GM08714 (cell line): ENCODE data around the gene SIPA1.

Source experiments
- H3K4me3 ChIP-seq: fragments of 200-500 bp; sonication (Bioruptor generic); 2 replicates; pipeline ENCODE4 v1.5.1; 2014; ENCODE audit warnings: mild to moderate bottlenecking, low read length, inconsistent platforms
- ZNF274 ChIP-seq: IDR thresholded peaks from 2 replicates; pipeline ENCODE4 v1.6.1; 2012; ENCODE audit warnings: mild to moderate bottlenecking, low read depth, low read length

SIPA1 gene

GRCh38 chr11:65596520-65596919 is 41.4 kb upstream of the SIPA1 start:
- no peak overlapping the region for H3K4me3 ChIP-seq
- TF ChIP-seq ZNF274 = no peak

- no peak overlapping the region for H3K4me3 ChIP-seq
- TF ChIP-seq ZNF274 = no peak
Measured at GRCh38 chr11:65598258-65598699, 39.6 kb upstream of the SIPA1 start.

GRCh38 chr11:65599216-65599954 is 38.5 kb upstream of the SIPA1 start:
- H3K4me3 ChIP-seq = no peak overlapping the region
- no peak for TF ChIP-seq ZNF274

DNA sequence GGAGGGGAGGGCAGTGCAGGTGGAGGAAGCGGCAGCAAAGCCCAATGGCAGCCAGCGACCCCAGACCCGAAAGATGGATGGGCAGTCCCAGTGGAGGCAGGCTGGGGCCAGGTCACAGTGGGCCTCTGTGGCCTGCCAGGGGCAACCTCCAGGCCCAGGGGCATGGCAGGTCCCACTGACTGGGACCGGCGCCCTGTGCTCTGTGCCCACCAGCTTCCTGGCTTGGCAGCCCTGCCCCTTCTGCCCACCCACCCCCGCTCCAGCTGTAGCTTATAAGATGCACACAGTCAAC is 38.0 kb upstream of the SIPA1 start:
- TF ChIP-seq ZNF274 = no peak
- H3K4me3 ChIP-seq = no peak overlapping the region

DNA sequence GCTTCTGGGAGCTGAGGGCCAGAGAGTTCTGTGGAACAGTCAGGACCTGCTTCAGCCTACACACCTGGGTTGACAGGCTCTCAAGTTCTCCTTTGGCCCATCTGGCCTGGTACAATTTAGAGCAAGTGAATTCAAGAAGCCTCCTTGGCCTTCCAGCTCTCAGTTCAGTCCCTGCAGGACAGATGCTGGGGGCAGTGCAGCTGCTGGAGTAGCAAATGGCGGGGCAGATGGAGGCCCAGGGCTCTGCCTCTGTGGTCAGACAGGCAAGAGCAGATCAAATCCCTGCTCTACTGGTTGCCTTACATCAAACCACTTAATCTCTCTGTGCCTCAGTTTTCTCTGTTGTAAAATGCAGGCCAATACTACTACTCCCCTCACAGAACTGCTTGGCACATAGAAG is 33.6 kb upstream of the SIPA1 start:
- H3K4me3 ChIP-seq = no peak overlapping the region
- TF ChIP-seq ZNF274 = no peak

- no peak overlapping the region for H3K4me3 ChIP-seq
- no peak for TF ChIP-seq ZNF274
Measured at GRCh38 chr11:65606876-65607613, 30.9 kb upstream of the SIPA1 start.

DNA sequence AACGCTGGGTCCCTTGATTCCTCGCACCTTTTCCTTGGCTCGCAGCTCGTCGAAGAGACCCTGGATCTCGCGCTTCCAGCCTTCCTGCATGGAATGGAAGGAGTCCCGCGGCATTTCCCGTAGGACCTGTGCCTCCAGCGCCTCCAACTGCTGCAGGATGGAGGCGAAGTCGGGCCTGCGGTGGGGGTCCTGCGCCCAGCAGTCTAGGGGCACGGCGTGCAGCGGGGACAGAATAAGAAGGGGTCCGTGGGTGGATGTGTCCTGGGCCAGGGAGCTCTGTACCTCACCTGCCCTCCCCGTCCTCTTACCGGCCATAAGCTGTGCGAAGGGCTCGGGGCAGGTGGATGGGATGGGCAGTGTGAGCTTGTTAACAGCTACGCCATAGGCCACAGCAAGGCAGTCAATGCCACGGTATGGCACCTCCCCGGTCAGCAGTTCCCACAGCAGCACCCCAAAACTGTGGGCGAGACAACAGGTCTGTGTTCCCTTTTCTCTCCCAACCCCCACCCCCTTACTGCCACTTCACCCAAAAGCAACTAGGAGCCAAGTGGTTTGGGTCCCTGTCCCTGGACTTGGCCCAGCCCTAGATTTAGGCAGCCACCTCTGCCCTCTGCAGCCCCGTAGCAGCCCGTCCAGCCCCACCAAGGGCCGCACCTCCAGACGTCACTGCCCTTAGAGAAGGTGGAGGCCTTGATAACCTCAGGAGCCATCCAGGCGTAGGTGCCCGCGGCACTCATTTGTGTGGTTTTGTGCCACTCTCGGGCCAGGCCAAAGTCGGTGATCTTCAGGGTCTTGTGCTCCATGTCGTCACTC is 30.1 kb upstream of the SIPA1 start:
- H3K4me3 ChIP-seq = no peak overlapping the region
- no peak for TF ChIP-seq ZNF274

- no peak overlapping the region for H3K4me3 ChIP-seq
- TF ChIP-seq ZNF274 = no peak
Measured at GRCh38 chr11:65609229-65609628, 28.7 kb upstream of the SIPA1 start.

- no peak overlapping the region for H3K4me3 ChIP-seq
- no peak for TF ChIP-seq ZNF274
Measured at GRCh38 chr11:65609665-65610064, 28.2 kb upstream of the SIPA1 start.

GRCh38 chr11:65610404-65610803 is 27.5 kb upstream of the SIPA1 start:
- TF ChIP-seq ZNF274 = no peak

DNA sequence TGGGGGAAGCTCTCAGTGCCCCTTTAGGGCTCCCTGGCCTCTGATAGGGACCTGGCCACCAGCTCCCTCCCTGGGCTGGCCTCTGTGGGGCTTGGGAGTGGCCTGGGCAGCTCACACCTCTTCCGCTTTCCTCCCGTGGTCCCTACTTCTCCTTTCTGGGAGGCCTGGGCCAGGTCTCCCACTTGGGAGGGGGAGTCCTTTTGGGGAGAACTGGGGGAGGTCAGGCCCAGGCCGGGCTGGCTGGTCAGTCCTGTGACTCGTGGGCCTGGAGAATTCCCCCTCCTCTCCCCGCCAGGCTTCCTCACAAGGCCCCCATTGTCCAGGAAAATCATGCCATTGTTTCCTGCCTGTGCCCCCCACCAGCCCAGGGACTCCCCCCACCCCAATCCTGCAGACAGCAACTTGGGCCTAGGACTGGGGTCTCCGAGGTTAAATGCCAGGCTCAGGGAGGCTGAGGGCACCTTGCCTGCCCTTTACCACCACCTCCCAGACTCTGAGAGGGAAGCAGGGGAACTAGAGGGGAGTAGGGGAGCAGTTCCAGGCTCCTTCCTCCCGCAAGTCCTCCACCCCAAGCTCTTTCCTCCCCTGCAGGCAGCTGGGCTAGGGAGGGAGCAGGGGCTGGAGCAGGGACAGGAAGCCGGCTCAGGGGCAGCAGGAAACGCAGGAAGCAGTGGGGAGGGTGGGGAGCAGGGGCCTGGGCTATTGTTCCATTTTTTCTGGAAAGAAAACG is 26.7 kb upstream of the SIPA1 start:
- peak overlapping the region; percentile 85; the same call in 1 of the 2 replicates for H3K4me3 ChIP-seq
- no peak for TF ChIP-seq ZNF274

More at GRCh38 chr11:65610404-65610803, 27.5 kb upstream of the SIPA1 start:
- H3K4me3 ChIP-seq = no peak overlapping the region

DNA sequence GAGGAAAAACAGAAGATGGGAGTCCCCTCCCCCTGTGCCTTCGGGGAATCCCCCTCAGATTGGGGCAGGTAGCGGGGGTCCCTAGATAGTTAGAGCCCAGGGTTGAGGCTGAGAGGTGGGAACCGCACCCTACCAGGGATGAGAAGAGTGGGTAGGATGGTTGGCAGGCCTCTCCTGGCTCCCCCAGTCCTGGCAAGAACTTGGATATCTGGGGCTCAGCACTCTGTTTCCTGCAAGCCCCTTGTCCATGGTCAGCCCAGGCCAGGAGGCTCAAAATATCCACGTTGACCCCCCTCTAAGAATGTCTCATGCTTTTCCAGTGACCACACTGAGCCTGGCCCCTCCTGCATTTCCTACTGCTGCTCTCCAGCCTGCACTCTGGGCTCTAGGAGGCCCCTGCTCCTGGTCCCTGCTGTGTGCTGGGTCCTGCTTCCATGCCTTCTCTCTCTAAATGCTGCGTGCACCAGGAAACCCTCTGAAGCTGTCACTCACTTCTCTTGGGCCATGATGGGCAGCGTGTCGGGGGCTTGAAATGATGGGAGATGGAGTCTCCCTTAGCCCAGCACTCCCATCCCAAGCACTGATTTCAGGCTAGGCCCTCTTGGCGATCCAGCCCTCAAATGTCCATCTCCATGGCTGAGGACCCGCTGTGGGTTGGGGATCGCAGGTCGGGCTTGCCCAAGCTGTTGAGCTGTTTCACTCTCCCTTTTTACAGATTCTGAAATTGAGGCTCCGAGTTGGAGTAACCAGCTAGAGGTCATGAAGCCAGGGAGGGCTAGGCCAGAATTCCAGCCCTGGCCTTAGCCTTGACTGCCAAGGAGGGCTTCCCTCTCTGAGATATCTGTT is 25.9 kb upstream of the SIPA1 start:
- peak overlapping the region; percentile 85; the same call in 1 of the 2 replicates for H3K4me3 ChIP-seq
- no peak for TF ChIP-seq ZNF274

DNA sequence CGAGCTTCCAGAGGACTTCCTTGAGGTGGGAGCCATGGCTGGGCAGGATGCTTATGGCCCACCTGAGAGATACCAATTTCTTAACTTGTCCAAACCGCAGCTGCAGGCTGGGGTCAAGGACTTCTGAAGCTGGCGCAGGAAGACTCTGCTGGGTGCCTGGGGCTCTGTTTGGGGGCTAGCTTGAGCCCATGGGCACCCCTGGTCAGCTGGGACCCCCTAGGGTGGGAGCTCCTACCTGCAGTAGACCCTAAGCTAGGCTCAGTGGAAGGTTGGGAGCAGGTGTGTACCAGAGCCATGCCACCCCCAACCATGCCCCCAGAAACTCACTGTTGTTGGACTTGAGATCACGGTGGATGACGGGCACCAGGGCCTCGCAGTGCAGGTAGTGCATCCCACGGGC is 25.2 kb upstream of the SIPA1 start:
- H3K4me3 ChIP-seq = peak overlapping the region; percentile 85; the same call in 1 of the 2 replicates
- TF ChIP-seq ZNF274 = no peak
